ENCODE results near the gene FAM13C.

GRCh38 chr10:59276133-59276532, 86.2 kb downstream of the FAM13C start:
- TF ChIP-seq POLR2A (IDR thresholded peaks at IDR 0.05) (no peak), CTCF (IDR thresholded peaks at IDR 0.05 in 4 of 5, conservative IDR thresholded peaks at IDR 0.05 in 1 of 5) (no peak)
